NCI-H82 (cell line): Measurements from ENCODE around the gene IL17F.

Source experiments
- DNase-seq: peaks from one replicate; lab custom pipeline; 2025; lab: John Stamatoyannopoulos, UW

IL17F gene

DNA sequence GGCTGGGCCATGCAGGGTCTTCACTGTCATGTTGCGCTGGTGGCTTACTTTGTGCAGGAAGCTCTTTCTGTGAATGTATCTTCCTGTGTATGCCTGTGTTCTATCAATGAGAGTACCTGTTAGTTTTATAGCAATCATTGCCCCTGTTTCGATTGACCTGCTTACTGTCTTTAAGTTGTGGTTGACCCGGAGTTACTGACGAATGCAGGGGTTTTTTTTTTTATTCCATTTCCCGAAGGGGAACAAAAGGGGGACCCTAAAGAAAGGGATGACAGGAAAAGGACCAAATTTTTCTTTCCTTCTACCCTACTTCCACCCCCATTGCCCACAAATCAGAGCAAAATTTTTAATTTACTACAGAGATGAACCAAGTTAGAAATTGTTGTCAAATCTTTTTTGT, at the start of gene IL17F:
TSS of gene IL17F (minus strand) at position 101 of the 400 bp plus-strand sequence. CDS start at position 30, 71 bp downstream.
- DNase-seq = no peak

DNA sequence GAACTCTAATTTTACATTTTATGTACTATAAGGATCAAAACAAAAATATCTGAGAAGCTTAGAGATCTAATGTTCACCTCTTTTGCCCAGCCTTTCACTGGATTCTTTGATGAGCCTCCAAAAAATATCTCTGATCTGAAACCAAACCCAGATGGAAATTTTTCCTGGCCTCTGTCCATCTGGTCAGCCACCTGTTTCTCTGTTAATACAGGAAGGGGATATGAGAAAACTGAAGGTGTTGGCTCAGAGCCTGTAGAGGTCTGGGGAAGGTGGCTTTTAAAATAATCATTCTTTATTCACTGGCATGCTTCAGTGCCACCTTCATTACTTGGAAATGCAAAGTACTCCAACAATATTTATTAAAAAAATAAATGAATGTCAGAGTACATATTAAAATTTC, 48.8 kb upstream of the IL17F start:
- DNase-seq = peak; percentile 58

- DNase-seq = no peak
Observed at GRCh38 chr6:52288841-52289240, 44.5 kb upstream of the IL17F start.

- no peak for DNase-seq
Observed at GRCh38 chr6:52288216-52288615, 43.9 kb upstream of the IL17F start.

GRCh38 chr6:52286798-52287432, 42.6 kb upstream of the IL17F start:
- DNase-seq = peak; percentile 85

GRCh38 chr6:52285177-52286068, 41.1 kb upstream of the IL17F start:
- peak; percentile 77 for DNase-seq

DNA sequence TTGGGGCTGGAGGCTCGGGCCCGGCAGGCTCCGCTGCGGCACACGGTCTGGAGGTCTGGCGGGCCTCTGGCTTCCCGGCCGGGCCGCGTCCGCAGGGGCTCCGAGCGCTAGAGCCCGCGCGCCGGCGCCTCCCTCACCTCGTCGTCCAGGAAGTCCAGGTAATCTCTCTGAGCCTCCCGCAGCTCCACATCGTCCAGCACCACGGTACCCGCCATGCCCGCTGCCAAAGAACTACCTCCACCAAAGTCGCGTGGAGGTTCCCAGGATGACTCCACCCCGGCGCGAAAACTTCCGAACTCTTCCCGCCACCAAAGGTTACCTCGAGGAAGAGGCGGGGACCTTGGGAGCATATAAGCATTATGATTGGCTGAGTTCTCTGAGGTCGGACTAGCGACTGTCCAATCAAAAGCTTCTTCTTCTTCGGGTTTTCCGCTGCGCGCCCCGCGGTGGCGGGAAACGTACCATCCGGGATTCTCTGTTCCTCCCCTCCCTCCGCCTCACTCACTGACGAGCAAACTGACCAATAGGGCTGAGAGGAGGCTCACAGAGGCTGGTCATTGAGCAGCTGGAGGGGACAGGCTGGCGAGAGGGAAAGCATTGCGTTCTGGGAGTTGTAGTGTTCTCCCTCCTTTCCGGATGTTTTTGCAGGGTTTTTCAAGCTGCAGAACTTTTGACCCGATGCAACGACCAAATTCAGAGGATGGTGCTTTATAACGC, 40.3 kb upstream of the IL17F start, which contains the start of gene MCM3:
TSS of gene MCM3 (minus strand) at position 283 of the 717 bp plus-strand sequence. CDS start at position 215, 68 bp downstream.
- peak; percentile 100 for DNase-seq

GRCh38 chr6:52284131-52284459, 39.8 kb upstream of the IL17F start:
- peak; percentile 88 for DNase-seq

DNA sequence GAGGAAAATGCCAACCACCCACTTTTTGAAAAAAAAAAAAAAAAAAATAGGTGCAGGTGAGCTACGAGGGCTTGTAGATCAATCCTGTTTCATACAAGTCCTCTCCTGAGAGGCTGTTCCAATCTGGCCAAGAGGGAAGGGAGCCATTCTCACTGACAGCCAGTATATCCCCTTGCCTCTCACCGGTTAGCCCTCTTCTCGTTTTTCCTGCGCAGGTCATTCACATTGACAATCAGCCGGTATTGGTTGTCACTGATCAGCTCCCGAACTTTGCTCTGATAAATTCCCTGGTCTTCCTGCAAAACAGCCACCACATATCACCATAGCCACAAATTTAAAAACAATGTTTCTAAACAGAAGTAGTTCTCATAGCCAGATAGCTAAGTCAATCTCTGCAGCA, 38.8 kb upstream of the IL17F start:
- peak; percentile 14 for DNase-seq

- DNase-seq = no peak
Observed at GRCh38 chr6:52276130-52276529, 31.8 kb upstream of the IL17F start.

GRCh38 chr6:52271852-52272460, 27.7 kb upstream of the IL17F start:
- no peak for DNase-seq

DNA sequence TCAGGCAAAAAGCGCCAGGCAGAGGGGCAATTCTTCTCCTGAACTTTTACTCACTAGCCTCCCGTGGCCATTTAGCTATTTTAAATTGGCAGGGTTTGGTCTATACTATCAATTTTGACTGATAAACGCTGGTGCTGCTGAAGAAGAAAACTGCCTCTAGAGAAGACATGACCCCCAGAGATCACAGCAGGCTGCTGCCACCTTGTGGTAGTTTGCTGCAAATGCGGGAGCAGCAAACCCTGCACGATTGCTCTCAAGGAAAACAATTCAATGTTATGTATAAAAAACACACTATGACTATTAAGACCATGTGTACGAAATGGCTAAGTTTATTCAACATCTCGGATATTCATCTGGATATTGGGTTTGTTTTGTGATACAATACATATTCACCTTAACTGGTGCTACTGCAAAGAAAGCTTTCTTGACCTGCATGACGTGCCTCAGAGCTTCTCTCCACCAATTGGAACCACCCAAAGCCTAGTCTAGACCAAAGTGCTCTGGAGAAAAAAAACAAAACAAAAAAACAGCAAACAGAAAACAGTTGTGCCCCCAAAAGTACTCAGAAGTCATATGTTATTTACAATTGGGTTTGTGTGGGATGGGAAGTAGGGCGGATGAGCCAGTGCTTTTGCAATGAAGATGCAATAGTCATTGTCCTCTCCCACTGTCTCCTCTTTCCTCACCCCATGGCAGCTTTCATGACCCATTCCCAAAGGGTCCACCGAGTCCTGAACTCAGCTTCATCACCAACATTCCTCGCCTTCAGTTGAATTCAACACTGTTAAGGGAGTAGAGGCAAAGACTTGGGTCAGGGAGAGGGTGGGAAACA, 19.6 kb upstream of the IL17F start:
- DNase-seq = peak; percentile 74

DNA sequence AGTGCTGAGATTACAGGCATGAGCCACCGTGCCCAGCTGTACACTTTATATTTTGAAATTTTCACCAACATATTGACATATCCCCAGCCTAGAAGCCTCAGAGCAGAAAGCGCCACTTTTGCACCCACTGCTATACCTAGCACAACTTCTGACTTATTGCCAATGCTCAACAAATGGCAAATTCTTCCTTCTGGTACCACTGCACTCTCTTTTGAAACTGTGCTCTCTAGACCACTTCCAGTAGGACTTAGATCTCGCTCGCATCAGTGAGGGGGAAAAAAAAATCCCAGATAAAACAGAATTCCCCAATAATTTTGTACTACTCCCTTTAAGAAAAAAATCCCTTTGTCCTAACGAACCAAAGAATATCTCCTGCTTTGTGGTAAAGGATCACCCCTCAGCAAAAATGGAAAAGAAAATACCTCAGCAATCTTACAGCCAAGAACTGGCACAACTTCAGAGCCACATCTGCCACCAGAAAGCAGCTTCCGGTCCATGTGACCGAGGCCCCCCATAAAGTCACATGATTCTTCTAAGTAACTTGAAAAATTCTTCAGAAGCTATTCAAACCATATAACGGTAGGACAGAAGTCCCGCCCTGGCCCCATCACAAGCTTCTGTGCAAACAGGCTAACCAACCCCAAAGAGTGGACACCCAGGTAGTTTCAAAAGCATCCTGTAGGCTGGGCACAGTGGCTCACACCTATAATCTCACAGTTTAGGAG, 18.5 kb upstream of the IL17F start:
- no peak for DNase-seq

DNA sequence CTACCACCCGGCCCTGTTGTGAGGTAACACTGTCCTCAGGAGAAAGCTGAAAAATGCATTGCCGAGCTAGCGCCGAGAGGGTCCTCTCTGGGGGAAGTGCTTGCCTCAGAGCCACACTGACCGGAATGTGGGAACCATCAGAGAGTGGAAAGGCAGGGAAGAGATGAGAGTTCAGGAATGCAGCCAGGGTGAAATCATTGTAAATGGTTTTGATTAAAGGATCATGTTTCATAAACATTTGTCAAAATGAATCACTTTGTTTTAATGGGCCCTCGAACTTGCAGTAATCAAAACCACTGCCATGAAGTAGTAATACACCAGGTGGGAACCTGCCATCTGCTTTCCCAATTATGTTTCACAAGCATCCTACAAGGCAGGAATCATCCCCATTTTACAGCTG, 16.9 kb upstream of the IL17F start:
- no peak for DNase-seq

DNA sequence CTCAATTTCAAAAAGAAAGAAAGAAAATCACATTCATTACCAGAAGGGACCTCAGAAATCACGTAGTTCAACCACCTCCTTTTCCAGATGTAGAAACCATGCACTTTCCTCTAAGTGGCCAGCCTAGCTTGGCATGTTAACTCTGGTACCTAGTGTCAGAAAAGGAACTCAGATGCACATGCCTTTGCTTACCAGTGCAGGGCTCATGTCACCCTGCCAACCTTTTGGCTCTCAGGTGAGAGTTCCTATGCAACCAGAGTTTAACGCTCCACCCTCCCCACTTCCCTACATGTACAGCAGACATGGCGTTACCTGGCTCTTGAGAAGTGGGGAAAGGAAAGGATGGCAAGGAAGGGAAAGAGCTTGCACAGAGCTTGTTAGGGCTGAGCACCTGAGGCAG, 16.3 kb upstream of the IL17F start:
- no peak for DNase-seq

DNA sequence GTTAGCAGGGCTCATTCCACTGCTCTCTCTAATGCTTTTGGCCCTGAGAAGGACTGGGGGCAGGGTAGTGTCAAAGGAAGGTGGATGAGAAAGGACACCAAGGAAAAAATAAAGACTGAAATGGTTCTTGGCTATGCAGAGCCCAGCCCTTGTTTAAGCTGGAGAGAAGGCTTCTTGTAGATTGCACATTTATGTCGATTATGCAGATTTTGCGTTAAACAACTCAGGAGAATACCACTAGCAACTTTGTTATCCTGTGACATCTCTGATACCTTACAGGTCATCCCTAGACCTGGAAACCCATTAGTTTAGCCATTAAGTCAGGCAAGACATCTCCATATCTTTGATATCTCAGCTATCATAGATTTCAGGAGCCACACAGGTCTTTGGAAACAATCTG, 11.1 kb upstream of the IL17F start:
- DNase-seq = no peak

DNA sequence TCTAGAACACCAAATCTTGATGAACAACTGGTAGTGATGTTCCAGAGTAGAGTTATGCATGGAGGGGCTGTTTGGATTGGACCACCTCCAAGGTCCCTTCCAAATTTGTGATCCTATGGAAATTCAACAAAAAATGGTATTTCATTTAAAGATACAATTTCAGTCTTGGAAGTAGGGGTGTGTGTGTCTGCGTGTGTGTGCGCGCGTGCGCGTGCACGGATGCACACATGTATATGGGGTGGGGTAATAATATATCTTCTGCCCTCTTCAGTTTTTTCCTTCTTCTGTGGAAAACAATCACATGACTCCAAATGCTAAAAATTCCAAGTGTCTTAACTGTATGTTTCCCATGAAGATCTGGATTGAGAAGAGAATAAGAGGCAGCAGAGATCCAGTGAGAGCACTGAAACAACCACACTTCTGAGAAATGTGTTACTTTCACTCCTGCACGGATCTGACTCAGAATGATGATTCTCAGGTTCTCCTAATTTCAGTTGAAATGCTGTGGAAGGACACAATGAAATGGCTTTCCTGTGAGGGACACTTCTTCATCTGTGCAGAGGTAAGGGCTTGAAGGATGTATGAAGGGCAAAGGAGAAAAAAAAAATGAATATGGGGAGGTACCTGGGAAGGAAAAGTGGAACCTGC, 10.6 kb upstream of the IL17F start:
- no peak for DNase-seq

- no peak for DNase-seq
Observed at GRCh38 chr6:52253494-52253893, 9.2 kb upstream of the IL17F start.

GRCh38 chr6:52251113-52251512, 6.8 kb upstream of the IL17F start:
- no peak for DNase-seq

DNA sequence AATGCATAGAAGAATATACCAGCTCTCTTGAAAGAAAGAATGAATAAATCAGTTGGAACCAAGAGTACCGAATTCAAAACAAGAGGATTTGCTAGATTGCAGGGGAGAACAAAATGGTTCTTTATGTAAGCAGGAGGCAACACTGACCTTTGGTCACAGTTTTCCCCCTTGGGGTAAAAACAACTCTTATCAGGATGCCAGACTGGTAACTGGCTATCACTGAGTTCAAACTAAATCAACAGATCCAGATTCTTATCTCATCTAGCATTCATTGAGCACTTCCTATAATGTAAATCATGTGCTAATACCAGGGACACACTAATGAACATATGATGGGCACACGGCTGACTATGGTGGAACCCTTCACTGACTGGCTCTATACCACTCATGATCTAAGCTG, 4.8 kb upstream of the IL17F start:
- no peak for DNase-seq
